GM12874 (cell line): ENCODE data around the gene MRAS.

Source experiments
- TF ChIP-seq, protein P1 (sequence below): IDR thresholded peaks from 2 replicates; pipeline ENCODE4 v1.5.1; 2011; ENCODE audit warnings: low read depth, mild to moderate bottlenecking, control low read depth, low read length, moderate library complexity; ENCODE audit not compliant: insufficient read depth

The MRAS gene

DNA sequence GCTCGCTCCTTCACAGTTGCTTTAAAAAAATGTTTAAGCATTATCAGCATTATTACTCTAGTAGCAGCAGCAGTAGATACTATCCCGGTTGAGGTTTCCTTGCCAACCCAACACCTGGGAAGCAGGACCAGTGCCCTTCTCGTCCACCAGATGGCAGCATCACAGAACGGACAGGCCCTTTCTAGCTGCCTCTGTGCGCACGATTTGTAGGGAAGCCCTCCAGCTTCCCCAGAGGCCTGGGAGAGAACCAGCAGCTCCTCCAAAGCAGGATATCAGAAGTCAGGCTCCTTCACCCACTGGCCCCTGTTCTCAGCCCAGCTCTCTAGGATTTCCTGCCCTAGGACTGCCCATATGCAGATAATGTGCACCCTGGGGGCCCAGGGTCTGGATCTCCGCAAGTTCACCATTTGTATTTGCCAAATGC lies 69.2 kb downstream of the MRAS start:
- TF ChIP-seq, protein P1, sequence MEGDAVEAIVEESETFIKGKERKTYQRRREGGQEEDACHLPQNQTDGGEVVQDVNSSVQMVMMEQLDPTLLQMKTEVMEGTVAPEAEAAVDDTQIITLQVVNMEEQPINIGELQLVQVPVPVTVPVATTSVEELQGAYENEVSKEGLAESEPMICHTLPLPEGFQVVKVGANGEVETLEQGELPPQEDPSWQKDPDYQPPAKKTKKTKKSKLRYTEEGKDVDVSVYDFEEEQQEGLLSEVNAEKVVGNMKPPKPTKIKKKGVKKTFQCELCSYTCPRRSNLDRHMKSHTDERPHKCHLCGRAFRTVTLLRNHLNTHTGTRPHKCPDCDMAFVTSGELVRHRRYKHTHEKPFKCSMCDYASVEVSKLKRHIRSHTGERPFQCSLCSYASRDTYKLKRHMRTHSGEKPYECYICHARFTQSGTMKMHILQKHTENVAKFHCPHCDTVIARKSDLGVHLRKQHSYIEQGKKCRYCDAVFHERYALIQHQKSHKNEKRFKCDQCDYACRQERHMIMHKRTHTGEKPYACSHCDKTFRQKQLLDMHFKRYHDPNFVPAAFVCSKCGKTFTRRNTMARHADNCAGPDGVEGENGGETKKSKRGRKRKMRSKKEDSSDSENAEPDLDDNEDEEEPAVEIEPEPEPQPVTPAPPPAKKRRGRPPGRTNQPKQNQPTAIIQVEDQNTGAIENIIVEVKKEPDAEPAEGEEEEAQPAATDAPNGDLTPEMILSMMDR = peak; percentile 92

DNA sequence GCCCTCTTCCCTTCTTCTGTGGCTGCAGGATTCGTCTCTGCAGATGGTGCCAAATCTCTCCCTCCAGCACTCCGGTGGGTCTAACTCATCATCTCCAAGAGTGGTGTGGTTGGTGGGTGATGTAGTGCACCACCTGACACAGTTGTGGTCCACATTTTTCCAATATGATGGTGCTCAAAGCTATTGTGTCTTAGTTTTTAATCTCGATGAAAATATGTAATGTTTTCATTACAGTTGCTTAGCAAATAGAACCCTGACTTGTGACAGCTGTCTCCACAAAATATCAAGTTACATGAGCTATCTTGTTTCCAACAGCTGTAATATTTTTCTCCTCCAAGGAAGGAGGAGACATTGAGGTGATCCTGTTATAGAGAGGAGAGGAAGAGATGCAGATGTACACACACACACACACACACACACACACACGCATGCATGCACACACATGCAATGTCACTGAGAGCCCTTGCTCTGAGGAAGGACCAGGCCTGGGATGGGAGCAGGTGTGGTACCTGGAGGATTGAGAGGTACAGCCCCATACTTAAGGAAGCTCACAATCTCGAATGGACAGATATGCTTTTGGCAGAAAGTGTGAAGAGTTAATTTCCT lies 70.3 kb downstream of the MRAS start:
- TF ChIP-seq, protein P1 = no peak

DNA sequence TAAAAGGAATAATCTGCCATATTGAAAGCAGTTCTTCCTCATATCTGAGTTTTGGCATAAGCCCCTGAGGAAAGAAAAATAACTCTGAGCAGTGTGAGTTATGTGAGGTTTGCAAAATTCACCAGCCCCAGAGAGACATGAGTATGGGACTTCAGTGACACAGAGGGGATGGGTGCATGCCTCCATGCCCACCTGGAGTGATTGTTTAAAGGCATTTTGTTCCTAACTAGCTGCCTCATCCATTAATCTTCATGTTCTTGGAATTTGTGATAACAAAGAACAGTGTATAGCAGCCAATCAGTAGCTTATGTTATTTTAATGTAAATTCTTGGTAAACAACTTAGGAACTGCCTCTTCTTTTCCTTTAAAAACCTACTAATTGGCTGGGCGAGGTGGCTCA lies 74.9 kb downstream of the MRAS start:
- TF ChIP-seq, protein P1 = no peak

DNA sequence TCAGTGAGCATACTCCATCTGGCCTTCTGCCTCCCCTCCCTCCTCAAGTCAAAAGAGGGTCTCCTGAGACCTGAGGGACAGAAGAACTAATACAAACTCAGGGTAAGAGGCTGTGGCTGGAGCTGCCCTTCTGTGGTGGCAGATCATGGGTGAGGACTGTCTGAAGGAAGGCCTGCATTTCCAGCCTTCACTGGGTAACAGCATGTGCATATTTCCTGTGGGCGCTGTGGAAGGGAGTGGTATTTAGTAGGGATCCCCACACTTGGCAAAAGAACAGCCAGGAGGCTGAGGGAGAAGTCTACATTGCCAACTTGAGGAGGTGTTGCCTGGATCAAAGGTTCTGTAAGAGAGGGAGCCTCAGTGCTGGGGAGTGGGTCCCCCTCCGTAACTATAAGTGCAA lies 75.9 kb downstream of the MRAS start:
- TF ChIP-seq, protein P1 = no peak

DNA sequence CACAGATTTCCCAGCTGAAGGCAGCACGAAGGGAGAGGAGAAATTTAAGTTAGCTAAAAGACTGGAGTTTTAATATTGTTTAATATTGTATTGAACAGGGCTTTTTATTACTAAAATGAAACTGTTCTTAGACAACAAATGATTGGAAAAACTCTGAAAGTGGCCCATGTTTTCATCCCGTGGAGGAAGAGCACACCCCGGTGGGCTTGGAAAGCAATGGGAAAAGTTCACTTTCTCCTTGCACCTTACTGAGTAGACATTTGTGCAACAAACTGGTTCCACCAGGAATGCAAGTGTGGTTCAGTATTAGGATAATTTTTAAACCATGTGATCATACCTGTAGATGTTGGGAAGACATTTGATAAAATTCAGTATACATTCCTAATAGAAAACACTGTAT lies 77.8 kb downstream of the MRAS start:
- TF ChIP-seq, protein P1 = no peak

DNA sequence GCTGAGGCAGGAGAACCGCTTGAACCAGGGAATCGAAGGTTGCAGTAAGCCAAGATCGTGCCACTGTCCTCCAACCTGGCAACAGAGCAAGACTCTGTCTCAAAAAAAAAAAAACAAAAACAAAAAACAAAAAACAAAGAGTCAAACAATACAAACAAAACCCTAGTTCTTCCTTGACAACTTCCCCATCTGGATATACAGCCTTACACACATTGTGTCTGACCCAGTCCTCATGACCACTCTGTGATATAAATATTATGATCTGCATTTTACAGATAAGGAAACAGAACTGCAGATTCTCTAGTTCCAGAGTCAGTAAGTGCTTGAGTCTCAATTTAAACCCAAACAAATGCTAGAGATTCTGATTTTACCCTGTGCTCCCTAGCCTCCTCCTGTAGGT lies 81.3 kb downstream of the MRAS start:
- TF ChIP-seq, protein P1 = no peak

DNA sequence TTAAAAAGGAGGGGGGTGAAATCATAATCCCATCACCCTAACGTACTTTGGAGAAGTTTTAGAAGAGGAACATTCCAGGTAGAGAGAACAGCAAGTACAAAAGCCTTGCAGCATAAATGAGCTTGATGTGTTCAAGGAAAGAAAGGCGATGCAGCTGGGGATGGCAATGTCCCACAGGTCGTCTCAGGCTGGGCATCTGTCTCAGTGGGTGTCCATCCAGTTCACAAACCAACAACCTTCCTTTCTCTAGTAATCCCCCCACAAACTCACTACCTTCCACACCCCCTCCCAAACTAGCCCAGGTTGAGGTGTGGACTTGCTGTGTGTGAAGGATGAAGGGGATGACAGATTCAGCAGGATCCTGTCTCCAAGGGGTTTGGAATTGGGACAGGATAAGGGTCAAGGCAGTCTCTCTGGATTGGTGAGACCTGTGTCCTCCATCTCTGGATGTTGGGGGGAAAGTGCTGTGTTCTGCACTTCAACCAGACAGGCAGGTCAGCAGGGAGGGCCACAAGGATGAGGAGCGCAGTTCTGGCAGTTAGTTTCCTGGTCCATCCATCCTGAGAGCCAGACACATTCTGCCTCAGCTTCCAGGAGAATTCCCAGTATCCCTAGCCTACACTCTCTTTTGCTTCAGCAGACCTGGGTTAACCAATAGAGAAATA lies 84.3 kb downstream of the MRAS start:
- TF ChIP-seq, protein P1 = no peak
